Measurements from ENCODE around the gene RTP3.

GRCh38 chr3:46453526-46454208 is 44.1 kb upstream of the RTP3 start:
- TF ChIP-seq CTCF (IDR thresholded peaks at IDR 0.05), result no peak
- no peak for TF ChIP-seq POLR2A (IDR thresholded peaks at IDR 0.05)
- no peak for TF ChIP-seq POLR2AphosphoS5 (IDR thresholded peaks at IDR 0.05)
- no peak for TF ChIP-seq EP300 (IDR thresholded peaks at IDR 0.05)

Data from sigmoid colon (tissue), 4 donors.